HG03457 (cell line): ENCODE data around the gene CCDC43.

ENCODE experiments used
- ATAC-seq: cut with Tn5 transposase; IDR thresholded peaks from one replicate; pipeline ENCODE4 v1.9.1; 2021; ENCODE audit warnings: moderate number of reproducible peaks; ENCODE audit not compliant: unreplicated experiment

CCDC43 gene

DNA sequence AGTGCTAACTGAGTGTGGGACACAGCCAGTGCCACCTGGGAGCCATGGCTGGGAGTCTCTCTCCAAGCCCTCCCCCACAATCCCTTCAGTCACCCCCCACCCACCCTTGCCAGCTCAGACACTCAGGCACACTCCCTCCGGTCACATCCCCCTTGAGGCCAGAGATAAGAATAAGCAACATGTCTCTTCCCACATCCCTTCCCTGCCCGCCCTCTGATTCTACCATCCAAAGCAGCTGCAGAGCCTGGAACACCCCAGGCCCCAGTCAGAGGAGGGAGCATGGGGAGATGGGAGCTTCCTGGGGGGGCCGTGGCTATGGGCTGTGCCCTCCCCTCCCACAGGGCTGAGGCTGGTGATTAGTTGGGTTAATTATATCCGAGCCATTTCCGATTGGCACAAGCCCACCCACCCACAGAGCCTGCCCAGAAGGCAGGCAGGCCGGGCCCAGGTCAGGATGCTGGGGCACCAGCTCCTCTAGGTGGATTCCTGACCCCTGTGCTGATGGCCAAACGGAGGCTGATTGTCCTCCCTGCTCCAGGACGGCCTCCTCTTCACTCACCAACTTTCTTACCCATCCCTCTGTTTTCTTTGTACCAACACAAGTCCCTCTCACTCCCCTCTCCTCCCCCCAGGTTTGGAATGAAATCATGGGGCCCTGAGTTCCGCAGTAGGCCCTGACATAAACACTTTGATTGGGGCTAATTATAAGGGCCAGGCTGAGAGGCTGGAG is 61.9 kb downstream of the CCDC43 start:
- no peak for ATAC-seq
